H1 (cell line): ENCODE data around the gene OLFM2.
A peak's percentile ranks its signal among the peaks of the same experiment; 100 is the strongest.

Experiments
- CHD1 ChIP-seq: IDR thresholded peaks from 2 replicates; pipeline ENCODE4 v1.6.1; 2012; ENCODE audit warnings: low read depth, low read length, improper control_type of control experiment
- CHD2 ChIP-seq: IDR thresholded peaks from 2 replicates; pipeline ENCODE4 v1.6.1; 2012; ENCODE audit warnings: low read length, improper control_type of control experiment
- CTCF ChIP-seq, 3 experiments: IDR thresholded peaks; 1 replicate in 2 of 3; 2 replicates in 1 of 3; pipeline versions ENCODE4 v1.5.1 to v1.6.1; 2011; ENCODE audit warnings: low read length in 3 of 3, mild to moderate bottlenecking in 3 of 3, inconsistent platforms in 2 of 3, low read depth in 1 of 3, moderate library complexity in 1 of 3; ENCODE audit not compliant: insufficient read depth in 1 of 3; ENCODE audit errors: control extremely low read depth in 1 of 3
- EP300 ChIP-seq, 2 experiments: IDR thresholded peaks; 1 replicate in 1 of 2; 2 replicates in 1 of 2; pipeline ENCODE4 v1.6.1; 2011 to 2012; ENCODE audit warnings: low read depth in 2 of 2, low read length in 2 of 2, mild to moderate bottlenecking in 2 of 2, borderline replicate concordance in 1 of 2, inconsistent platforms in 1 of 2, moderate library complexity in 1 of 2
- EZH2 ChIP-seq: fragments of 200-600 bp; sonication (generic); IDR thresholded peaks from 2 replicates; pipeline ENCODE4 v1.7.1; 2012; ENCODE audit warnings: low read depth, mild to moderate bottlenecking, moderate library complexity, low read length, inconsistent platforms; ENCODE audit not compliant: severe bottlenecking
- POLR2A ChIP-seq, 2 experiments: IDR thresholded peaks; 1 replicate in 1 of 2; 2 replicates in 1 of 2; pipeline ENCODE4 v1.6.1; 2011; ENCODE audit warnings: low read depth in 2 of 2, low read length in 2 of 2, mild to moderate bottlenecking in 2 of 2; ENCODE audit errors: control extremely low read depth in 1 of 2
- SAP30 ChIP-seq: fragments of 300-600 bp; sonication (generic); IDR thresholded peaks from 2 replicates; pipeline ENCODE4 v1.7.1; 2012; ENCODE audit warnings: low read length, moderate library complexity, mild to moderate bottlenecking, inconsistent platforms; ENCODE audit not compliant: insufficient read depth, insufficient replicate concordance
- SRF ChIP-seq: IDR thresholded peaks from 2 replicates; pipeline ENCODE4 v1.6.1; 2011; ENCODE audit warnings: mild to moderate bottlenecking, low read depth, low read length, moderate library complexity
- TAF1 ChIP-seq: IDR thresholded peaks from 2 replicates; pipeline ENCODE4 v1.6.1; 2011; ENCODE audit warnings: mild to moderate bottlenecking, low read depth, low read length

- no peak for TF ChIP-seq CHD1
- no peak for TF ChIP-seq TAF1
- no peak for TF ChIP-seq SAP30
- TF ChIP-seq CHD2, result no peak
- no peak for TF ChIP-seq EZH2
- no peak for TF ChIP-seq EP300 (IDR thresholded peaks at IDR 0.05; ENCODE audit: borderline replicate concordance in 1 of 2, low read depth in 2 of 2, low read length in 2 of 2)
- peak; percentile 83 to 91 (median 90) for TF ChIP-seq CTCF (IDR thresholded peaks at IDR 0.05; ENCODE audit: control extremely low read depth in 1 of 3, insufficient read depth in 1 of 3, low read depth in 1 of 3, low read length in 3 of 3)
- no peak for TF ChIP-seq POLR2A (IDR thresholded peaks at IDR 0.05; ENCODE audit: control extremely low read depth in 1 of 2, low read depth in 2 of 2, low read length in 2 of 2)
- no peak for TF ChIP-seq SRF
Measured at GRCh38 chr19:9848060-9848459, 88.3 kb downstream of the OLFM2 start.
